GM19328 (cell line): ENCODE data around the gene ZBED2.
A peak's percentile ranks its signal among the peaks of the same experiment; 100 is the strongest.
"Not testable (repeated sequence)": the region's sequence is repeated elsewhere in the genome, so short reads cannot be mapped to it uniquely, and the experiment has no call there.

Experiments used
- ATAC-seq: cut with Tn5 transposase; IDR thresholded peaks from one replicate; pipeline ENCODE4 v1.9.1; 2021; ENCODE audit warnings: mild to moderate bottlenecking, moderate library complexity; ENCODE audit not compliant: unreplicated experiment

The ZBED2 gene

GRCh38 chr3:111577798-111578685 lies 17.1 kb downstream of the ZBED2 start:
- peak; percentile 83 for ATAC-seq

- ATAC-seq = no peak
Measured at GRCh38 chr3:111577113-111577512, 18.0 kb downstream of the ZBED2 start.

GRCh38 chr3:111571907-111572460 lies 23.2 kb downstream of the ZBED2 start:
- no peak for ATAC-seq

- no peak for ATAC-seq
Measured at GRCh38 chr3:111571282-111571681, 23.9 kb downstream of the ZBED2 start.

GRCh38 chr3:111570404-111571030 lies 24.6 kb downstream of the ZBED2 start:
- no peak for ATAC-seq

- no peak for ATAC-seq
Measured at GRCh38 chr3:111568911-111569310, 26.2 kb downstream of the ZBED2 start.

- ATAC-seq = no peak
Measured at GRCh38 chr3:111568355-111568754, 26.8 kb downstream of the ZBED2 start.

- ATAC-seq = no peak
Measured at GRCh38 chr3:111566844-111567243, 28.3 kb downstream of the ZBED2 start.

GRCh38 chr3:111561902-111562301 lies 33.2 kb downstream of the ZBED2 start:
- not testable (repeated sequence) for ATAC-seq

- no peak for ATAC-seq
Measured at GRCh38 chr3:111548756-111549155, 46.4 kb downstream of the ZBED2 start.

GRCh38 chr3:111548092-111548491 lies 47.1 kb downstream of the ZBED2 start:
- peak; percentile 63 for ATAC-seq

GRCh38 chr3:111547631-111548030 lies 47.5 kb downstream of the ZBED2 start:
- peak; percentile 77 for ATAC-seq

- no peak for ATAC-seq
Measured at GRCh38 chr3:111545349-111545748, 49.8 kb downstream of the ZBED2 start.
